HepG2 (cell line): Measurements from ENCODE around the gene SRRM1. TPM values are rescaled to one million over a fixed set of nuclear protein-coding genes. Genes with fewer than 3 reads are reported as not detected.

ENCODE experiments used
- ATAC-seq: fragments of 200-7000 bp; cut with Tn5 transposase; 3 replicates; pipeline ENCODE4 v1.9.1; 2020; ENCODE audit warnings: mild to moderate bottlenecking, moderate library complexity
- BruUV-seq: library from RNA; stranded (reverse); fragments of 400-500 nt; replicated peaks from 2 replicates; lab custom pipeline; 2021; lab: Mats Ljungman, UMichigan
- CTCF ChIA-PET: fragments of 300-600 bp; formaldehyde crosslinking; extraction: SDS; loops from one replicate; lab custom pipeline; 2021; ENCODE audit warnings: low total read pairs, inconsistent platforms, low intra/inter-chr PET ratio; lab: Yijun Ruan, JAX
- POLR2A ChIA-PET: fragments of 350-600 bp; sonication (Branson Sonifier 250); formaldehyde crosslinking; loops from one replicate; lab custom pipeline; 2020; ENCODE audit warnings: antibody characterized with exemption, inconsistent platforms; lab: Yijun Ruan, JAX
- DNase-seq: peaks from one replicate; pipeline ENCODE4 v3.0.0-alpha.2; 2015; ENCODE audit warnings: low spot score
- FAIRE-seq: peaks from 3 replicates; lab custom pipeline; 2011; peaks lifted over from hg19 to GRCh38; lab: Jason Lieb, UNC
- H2AFZ ChIP-seq: one replicate; pipeline ENCODE4 v1.6.1; 2011; ENCODE audit warnings: low read length, inconsistent platforms
- H3K27ac ChIP-seq: fragments of 300-600 bp; 3 replicates; pipeline ENCODE4 v1.8.0; 2011; ENCODE audit warnings: mixed run types, mild to moderate bottlenecking, mixed read lengths, low read length, inconsistent platforms; ENCODE audit not compliant: insufficient read depth; ENCODE audit errors: extremely low read length
- H3K27me3 ChIP-seq, 2 experiments: fragments of 200-600 bp in 1 of 2; 2 replicates in 1 of 2; 3 replicates in 1 of 2; pipeline versions ENCODE4 v1.6.0 to v1.8.0; 2011; ENCODE audit warnings: low read length in 2 of 2, mild to moderate bottlenecking in 2 of 2, moderate library complexity in 2 of 2, inconsistent platforms in 1 of 2; ENCODE audit not compliant: insufficient read depth in 2 of 2, control insufficient read depth in 1 of 2
- H3K36me3 ChIP-seq, 2 experiments: fragments of 200-600 bp in 1 of 2; replicated peaks in 1 of 2; 2 replicates in 1 of 2; 3 replicates in 1 of 2; pipeline versions ENCODE4 v1.5.1 to v1.8.0; 2011; ENCODE audit warnings: low read length in 2 of 2, inconsistent platforms in 1 of 2; ENCODE audit not compliant: insufficient read depth in 2 of 2, control insufficient read depth in 1 of 2
- H3K4me1 ChIP-seq: 2 replicates; pipeline ENCODE4 v1.5.1; 2012; ENCODE audit warnings: low read length, inconsistent platforms; ENCODE audit not compliant: insufficient read depth
- H3K4me2 ChIP-seq: 2 replicates; pipeline ENCODE4 v1.6.0; 2011; ENCODE audit warnings: low read depth, low read length, inconsistent platforms
- H3K4me3 ChIP-seq, 3 experiments: fragments of 200-600 bp in 1 of 3; sonication (generic), shearing (Covaris generic) in 1 of 3; replicated peaks in 1 of 3; 2 replicates each; pipeline ENCODE4 v1.5.1; 2011 to 2016; ENCODE audit warnings: low read length in 3 of 3, inconsistent platforms in 2 of 3, low read depth in 2 of 3, mild to moderate bottlenecking in 2 of 3, control low read depth in 1 of 3, mixed read lengths in 1 of 3; ENCODE audit not compliant: insufficient read depth in 1 of 3
- H3K79me2 ChIP-seq: one replicate; pipeline ENCODE4 v1.6.1; 2011; ENCODE audit warnings: low read length, inconsistent platforms; ENCODE audit not compliant: insufficient read depth
- H3K9ac ChIP-seq: 2 replicates; pipeline ENCODE4 v1.6.0; 2011; ENCODE audit warnings: mild to moderate bottlenecking, low read depth, low read length, inconsistent platforms; ENCODE audit not compliant: insufficient read depth
- H3K9me3 ChIP-seq: 2 replicates; pipeline ENCODE4 v1.5.1; 2012; ENCODE audit warnings: mild to moderate bottlenecking, low read length
- H4K20me1 ChIP-seq: 2 replicates; pipeline ENCODE4 v1.6.0; 2011; ENCODE audit warnings: inconsistent platforms, mild to moderate bottlenecking, low read length, moderate library complexity; ENCODE audit not compliant: insufficient read depth
- ARNT ChIP-seq: fragments of 450-650 bp; IDR thresholded peaks from 2 replicates; pipeline ENCODE4 v1.6.1; 2017
- BHLHE40 ChIP-seq: IDR thresholded peaks from 2 replicates; pipeline ENCODE4 v1.6.1; 2011; ENCODE audit warnings: low read length, improper control_type of control experiment
- FOSL1 ChIP-seq: sonication (generic); formaldehyde crosslinking; IDR thresholded peaks from 2 replicates; pipeline ENCODE4 v1.9.0; 2021; ENCODE audit warnings: missing genetic modification reagents, borderline replicate concordance
- JARID2 ChIP-seq: sonication (generic); formaldehyde crosslinking; IDR thresholded peaks from 2 replicates; pipeline ENCODE4 v1.8.1; 2023; ENCODE audit warnings: missing genetic modification reagents, inconsistent platforms; ENCODE audit not compliant: insufficient replicate concordance
- KAT7 ChIP-seq: IDR thresholded peaks from 2 replicates; pipeline ENCODE4 v1.6.1; 2018; ENCODE audit warnings: borderline replicate concordance, missing compliant biosample characterization
- MBD4 ChIP-seq: IDR thresholded peaks from 2 replicates; pipeline ENCODE4 v1.6.1; 2012; ENCODE audit warnings: low read length, inconsistent platforms, borderline replicate concordance
- MIER2 ChIP-seq: IDR thresholded peaks from 2 replicates; pipeline ENCODE4 v1.6.1; 2016; ENCODE audit warnings: missing biosample characterization, missing genetic modification reagents
- PHF8 ChIP-seq: sonication (generic); formaldehyde crosslinking; IDR thresholded peaks from 2 replicates; pipeline ENCODE4 v1.5.0; 2020; ENCODE audit warnings: missing genetic modification reagents
- POLR2A ChIP-seq, 2 experiments: IDR thresholded peaks; 2 replicates each; pipeline ENCODE4 v1.6.1; 2011; ENCODE audit warnings: low read depth in 2 of 2, low read length in 2 of 2, mild to moderate bottlenecking in 1 of 2, moderate library complexity in 1 of 2; ENCODE audit not compliant: insufficient read depth in 1 of 2
- RAD21 ChIP-seq: fragments of 450-650 bp; formaldehyde crosslinking; IDR thresholded peaks from 2 replicates; pipeline ENCODE4 v1.5.0; 2020; ENCODE audit warnings: mild to moderate bottlenecking
- TAF1 ChIP-seq: sonication (generic); formaldehyde crosslinking; IDR thresholded peaks from 2 replicates; pipeline ENCODE4 v1.4.0; 2020; ENCODE audit warnings: missing genetic modification reagents
- TCF12 ChIP-seq, 2 experiments: fragments of 450-650 bp in 1 of 2; sonication (generic) in 1 of 2; formaldehyde crosslinking in 1 of 2; IDR thresholded peaks; 2 replicates each; pipeline versions ENCODE4 v1.6.1 to v1.8.0; 2017 to 2022; ENCODE audit warnings: antibody characterized with exemption in 1 of 2, mild to moderate bottlenecking in 1 of 2, missing genetic modification reagents in 1 of 2, moderate library complexity in 1 of 2
- TEAD3 ChIP-seq: optimal IDR thresholded peaks from 2 replicates; pipeline ENCODE3; 2016; ENCODE audit warnings: borderline replicate concordance
- TSC22D2 ChIP-seq: sonication (generic); formaldehyde crosslinking; IDR thresholded peaks from 2 replicates; pipeline ENCODE4 v1.5.1; 2020; ENCODE audit warnings: missing genetic modification reagents, mild to moderate bottlenecking, borderline replicate concordance
- ZFX ChIP-seq: sonication (generic); formaldehyde crosslinking; IDR thresholded peaks from 2 replicates; pipeline ENCODE4 v1.4.0; 2020; ENCODE audit warnings: mild to moderate bottlenecking, low read depth, missing genetic modification reagents, moderate library complexity
- ZNF329 ChIP-seq: sonication (generic); formaldehyde crosslinking; IDR thresholded peaks from 2 replicates; pipeline ENCODE4 v1.9.0; 2021; ENCODE audit warnings: low read depth, mild to moderate bottlenecking, missing genetic modification reagents
- ZNF383 ChIP-seq: sonication (generic); formaldehyde crosslinking; IDR thresholded peaks from 2 replicates; pipeline ENCODE4 v1.4.0; 2020; ENCODE audit warnings: missing genetic modification reagents, mild to moderate bottlenecking, borderline replicate concordance
- ZNF451 ChIP-seq: sonication (generic); formaldehyde crosslinking; IDR thresholded peaks from 2 replicates; pipeline ENCODE4 v1.5.0; 2020; ENCODE audit warnings: mild to moderate bottlenecking, missing genetic modification reagents
- ZNF530 ChIP-seq: sonication (generic); formaldehyde crosslinking; IDR thresholded peaks from 2 replicates; pipeline ENCODE4 v1.5.0; 2020; ENCODE audit warnings: low read depth, mild to moderate bottlenecking, missing genetic modification reagents
- ZNF572 ChIP-seq: sonication (generic); formaldehyde crosslinking; IDR thresholded peaks from 2 replicates; pipeline ENCODE4 v1.5.1; 2020; ENCODE audit warnings: mild to moderate bottlenecking, missing genetic modification reagents
- ZNF766 ChIP-seq: sonication (generic); formaldehyde crosslinking; IDR thresholded peaks from 2 replicates; pipeline ENCODE4 v1.5.0; 2020; ENCODE audit warnings: missing genetic modification reagents, borderline replicate concordance
- WGBS: methylation state at CpG from one replicate; pipeline ENCODE4 v1.1.6; 2017; ENCODE audit warnings: low lambda C conversion rate; 5-methylcytosine and 5-hydroxymethylcytosine counted together
- in situ Hi-C: cut with HindIII; loops from 2 replicates; pipeline ENCODE4 v1.10.0; 2017; ENCODE audit warnings: low pct_unique_long_range_greater_than_20kb; ENCODE audit not compliant: extremely low pct_ligation_motif_present
- intact Hi-C: fragments of 100-400 bp; cut with micrococcal nuclease; formaldehyde crosslinking; loops from one replicate; pipeline ENCODE4 v1.10.0; 2022; ENCODE audit not compliant: unreplicated experiment
- polyA plus RNA-seq, 8 experiments: library from polyadenylated mRNA; depleted of rRNA in 3 of 8; stranded (reverse) in 7 of 8; unstranded in 1 of 8; fragments of >200 nt; fragmentation: Illumina TruSeq in 4 of 8; extraction: Trizol in 4 of 8; gene quantifications; 2 replicates each; pipeline versions ENCODE4 v1.2.1 to v1.2.3, GENCODE V29; 2011 to 2016; ENCODE audit warnings: low read depth in 4 of 8, missing spikeins in 1 of 8, mixed read lengths in 1 of 8; ENCODE audit not compliant: insufficient read depth in 1 of 8
- total RNA-seq, 5 experiments: library from RNA; depleted of rRNA; stranded (reverse); fragments of >200 nt; fragmentation: Illumina TruSeq; extraction: Trizol; gene quantifications; 2 replicates each; pipeline ENCODE4 v1.2.3, GENCODE V29; 2016; ENCODE audit warnings: low read depth in 1 of 5
- TF ChIP-seq, protein P1 (sequence below): sonication (generic); formaldehyde crosslinking; IDR thresholded peaks from 2 replicates; pipeline ENCODE4 v1.8.0; 2022; ENCODE audit warnings: missing genetic modification reagents, mild to moderate bottlenecking, borderline replicate concordance
- TF ChIP-seq, protein P2 (sequence below): sonication (generic); formaldehyde crosslinking; IDR thresholded peaks from 2 replicates; pipeline ENCODE4 v1.4.0; 2020; ENCODE audit warnings: missing genetic modification reagents
- TF ChIP-seq, protein P3 (sequence below): sonication (generic); formaldehyde crosslinking; IDR thresholded peaks from 2 replicates; pipeline ENCODE4 v1.8.1; 2023; ENCODE audit warnings: mild to moderate bottlenecking, missing genetic modification reagents

The SRRM1 gene
- total and polyA plus RNA-seq, 2 of the 13 experiments (the other 11 are each of a cell fraction or from before 2014, with no cell fraction given) = 31.6 to 44.5 TPM

DNA sequence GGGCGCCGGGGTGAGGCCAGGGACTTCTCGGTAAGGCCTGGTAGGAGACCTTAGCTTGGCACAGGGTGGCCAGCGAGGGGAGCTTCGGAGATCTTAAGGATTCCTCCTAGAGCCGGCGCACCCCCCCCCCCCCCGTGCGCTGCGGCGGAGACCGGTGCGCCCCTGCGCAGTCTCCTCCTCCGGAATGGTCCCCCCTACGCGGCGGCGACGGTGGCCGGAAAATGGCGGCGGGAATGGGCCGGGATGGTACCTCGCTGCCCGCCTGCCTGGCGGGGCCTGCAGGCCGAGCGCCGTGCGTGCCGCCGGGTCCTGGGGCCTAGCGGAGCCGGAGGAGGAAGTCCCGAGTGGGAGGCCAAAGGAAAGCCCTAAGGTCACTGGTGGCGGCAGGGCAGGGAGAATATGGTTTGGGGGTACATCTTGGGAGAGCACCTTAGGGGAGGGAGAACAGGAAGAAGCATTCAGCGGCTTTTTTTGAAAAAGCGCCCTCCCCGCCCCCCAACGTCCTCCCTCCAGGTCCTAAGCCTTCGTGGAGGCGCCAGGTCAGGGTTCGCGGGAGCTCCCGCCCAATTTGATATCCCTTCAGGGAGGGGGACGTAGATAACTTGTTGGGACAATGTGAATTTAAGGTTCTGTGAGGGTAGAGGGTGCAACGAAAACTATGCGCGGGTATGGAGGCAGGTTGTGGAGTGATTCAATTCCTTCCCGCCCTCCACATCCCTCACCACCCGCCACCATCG, 429 bp downstream of the SRRM1 start:
- Histone ChIP-seq H3K27ac (peak overlapping the region; percentile 84), H4K20me1 (peaks cover 22% of the 10 kb centered on the region), H3K27me3 (no peaks in the 10 kb centered on the region; a peak in 1 of 5 replicates), H3K4me2 (peak overlapping the region; percentile 84), H3K4me1 (peaks cover 61% of the 10 kb centered on the region), H3K9ac (peak overlapping the region; percentile 100), H3K4me3 (peak overlapping the region; percentile 61 to 98 (median 89)), H3K79me2 (peaks cover 58% of the 10 kb centered on the region), H3K9me3 (no peaks in the 10 kb centered on the region), H3K36me3 (peaks cover 1 to 22% of the 10 kb centered on the region in 2 experiments), H2AFZ (no peak overlapping the region)
- DNase-seq = no peak
- 2% methylated on average over 18 of the region's 53 CpGs for WGBS
- intact Hi-C loops = loop anchor here (5.0 kb wide), 2 partner anchors 231 to 626 kb away; partner anchors contain the start of gene STPG1
- FAIRE-seq = no peak
- peak; percentile 66 for ATAC-seq
- in situ Hi-C loops = no loop called here
- POLR2A ChIA-PET = no interaction called here
- BruUV-seq = no TSS peak
- CTCF ChIA-PET = no interaction called here
- TF ChIP-seq MBD4 = no peak
- no peak for TF ChIP-seq ZNF383 (CRISPR knock-in tag)
- no peak; the same call in 1 of the 2 replicates for TF ChIP-seq TAF1 (CRISPR knock-in tag)
- 0 out of 2 replicates have a peak, but pooled peaks have one; percentile 17 for TF ChIP-seq ZNF572 (CRISPR knock-in tag)
- TF ChIP-seq TCF12 (IDR thresholded peaks at IDR 0.05) = no peak
- no peak for TF ChIP-seq TCF12 (CRISPR knock-in tag; IDR thresholded peaks at IDR 0.05)
- no peak for TF ChIP-seq ZNF766 (CRISPR knock-in tag)
- TF ChIP-seq BHLHE40 = no peak
- TF ChIP-seq TSC22D2 (CRISPR knock-in tag) = 0 out of 2 replicates have a peak, but pooled peaks have one; percentile 19
- TF ChIP-seq PHF8 (CRISPR knock-in tag) = peak; percentile 70
- TF ChIP-seq, protein P1, sequence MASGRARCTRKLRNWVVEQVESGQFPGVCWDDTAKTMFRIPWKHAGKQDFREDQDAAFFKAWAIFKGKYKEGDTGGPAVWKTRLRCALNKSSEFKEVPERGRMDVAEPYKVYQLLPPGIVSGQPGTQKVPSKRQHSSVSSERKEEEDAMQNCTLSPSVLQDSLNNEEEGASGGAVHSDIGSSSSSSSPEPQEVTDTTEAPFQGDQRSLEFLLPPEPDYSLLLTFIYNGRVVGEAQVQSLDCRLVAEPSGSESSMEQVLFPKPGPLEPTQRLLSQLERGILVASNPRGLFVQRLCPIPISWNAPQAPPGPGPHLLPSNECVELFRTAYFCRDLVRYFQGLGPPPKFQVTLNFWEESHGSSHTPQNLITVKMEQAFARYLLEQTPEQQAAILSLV (CRISPR knock-in tag) = 0 out of 2 replicates have a peak, but pooled peaks have one; percentile 56
- peak; percentile 2; the same call in 1 of the 2 replicates for TF ChIP-seq ZNF329 (CRISPR knock-in tag)
- TF ChIP-seq ZNF451 = 0 out of 2 replicates have a peak, but pooled peaks have one; percentile 8
- 0 out of 2 replicates have a peak, but pooled peaks have one; percentile 27 for TF ChIP-seq KAT7
- TF ChIP-seq, protein P2, sequence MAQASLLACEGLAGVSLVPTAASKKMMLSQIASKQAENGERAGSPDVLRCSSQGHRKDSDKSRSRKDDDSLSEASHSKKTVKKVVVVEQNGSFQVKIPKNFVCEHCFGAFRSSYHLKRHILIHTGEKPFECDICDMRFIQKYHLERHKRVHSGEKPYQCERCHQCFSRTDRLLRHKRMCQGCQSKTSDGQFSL (CRISPR knock-in tag) = peak; percentile 84
- no peak for TF ChIP-seq FOSL1 (CRISPR knock-in tag)
- no peak for TF ChIP-seq TEAD3 (CRISPR knock-in tag)
- peak; percentile 74; the same call in 1 of the 2 replicates for TF ChIP-seq ZFX (CRISPR knock-in tag)
- no peak for TF ChIP-seq MIER2 (CRISPR knock-in tag)
- TF ChIP-seq, protein P3, sequence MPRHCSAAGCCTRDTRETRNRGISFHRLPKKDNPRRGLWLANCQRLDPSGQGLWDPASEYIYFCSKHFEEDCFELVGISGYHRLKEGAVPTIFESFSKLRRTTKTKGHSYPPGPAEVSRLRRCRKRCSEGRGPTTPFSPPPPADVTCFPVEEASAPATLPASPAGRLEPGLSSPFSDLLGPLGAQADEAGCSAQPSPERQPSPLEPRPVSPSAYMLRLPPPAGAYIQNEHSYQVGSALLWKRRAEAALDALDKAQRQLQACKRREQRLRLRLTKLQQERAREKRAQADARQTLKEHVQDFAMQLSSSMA (CRISPR knock-in tag) = peak; percentile 74; the same call in 1 of the 2 replicates
- no peak for TF ChIP-seq ZNF530 (CRISPR knock-in tag)
- 0 out of 4 replicates have a peak, but pooled peaks of 1 of the 2 experiments have one; percentile 25 for TF ChIP-seq POLR2A (IDR thresholded peaks at IDR 0.05; ENCODE audit: insufficient read depth in 1 of 2, low read depth in 2 of 2, low read length in 2 of 2)
- peak; percentile 28; the same call in 1 of the 2 replicates for TF ChIP-seq RAD21 (CRISPR knock-in tag)
- no peak for TF ChIP-seq ARNT
- no peak for TF ChIP-seq JARID2 (CRISPR knock-in tag)
